D721Med (cell line): ENCODE measurements around the gene ZNF644.

Experiments
- DNase-seq: peaks from one replicate; pipeline ENCODE4 v3.0.0; 2011; ENCODE audit warnings: low spot score; ENCODE audit not compliant: insufficient read length
- FAIRE-seq: peaks from 2 replicates; lab custom pipeline; 2011; peaks lifted over from hg19 to GRCh38; lab: Jason Lieb, UNC
- TF ChIP-seq, protein P1 (sequence below): IDR thresholded peaks from 2 replicates; pipeline ENCODE4 v1.5.1; 2012; ENCODE audit warnings: mild to moderate bottlenecking, control low read depth; ENCODE audit not compliant: insufficient read depth; ENCODE audit errors: missing control alignments

Gene ZNF644

GRCh38 chr1:90882221-90882620 is 139.6 kb downstream of the ZNF644 start:
- TF ChIP-seq, protein P1, sequence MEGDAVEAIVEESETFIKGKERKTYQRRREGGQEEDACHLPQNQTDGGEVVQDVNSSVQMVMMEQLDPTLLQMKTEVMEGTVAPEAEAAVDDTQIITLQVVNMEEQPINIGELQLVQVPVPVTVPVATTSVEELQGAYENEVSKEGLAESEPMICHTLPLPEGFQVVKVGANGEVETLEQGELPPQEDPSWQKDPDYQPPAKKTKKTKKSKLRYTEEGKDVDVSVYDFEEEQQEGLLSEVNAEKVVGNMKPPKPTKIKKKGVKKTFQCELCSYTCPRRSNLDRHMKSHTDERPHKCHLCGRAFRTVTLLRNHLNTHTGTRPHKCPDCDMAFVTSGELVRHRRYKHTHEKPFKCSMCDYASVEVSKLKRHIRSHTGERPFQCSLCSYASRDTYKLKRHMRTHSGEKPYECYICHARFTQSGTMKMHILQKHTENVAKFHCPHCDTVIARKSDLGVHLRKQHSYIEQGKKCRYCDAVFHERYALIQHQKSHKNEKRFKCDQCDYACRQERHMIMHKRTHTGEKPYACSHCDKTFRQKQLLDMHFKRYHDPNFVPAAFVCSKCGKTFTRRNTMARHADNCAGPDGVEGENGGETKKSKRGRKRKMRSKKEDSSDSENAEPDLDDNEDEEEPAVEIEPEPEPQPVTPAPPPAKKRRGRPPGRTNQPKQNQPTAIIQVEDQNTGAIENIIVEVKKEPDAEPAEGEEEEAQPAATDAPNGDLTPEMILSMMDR, result no peak
- no peak for FAIRE-seq
- DNase-seq, result no peak

DNA sequence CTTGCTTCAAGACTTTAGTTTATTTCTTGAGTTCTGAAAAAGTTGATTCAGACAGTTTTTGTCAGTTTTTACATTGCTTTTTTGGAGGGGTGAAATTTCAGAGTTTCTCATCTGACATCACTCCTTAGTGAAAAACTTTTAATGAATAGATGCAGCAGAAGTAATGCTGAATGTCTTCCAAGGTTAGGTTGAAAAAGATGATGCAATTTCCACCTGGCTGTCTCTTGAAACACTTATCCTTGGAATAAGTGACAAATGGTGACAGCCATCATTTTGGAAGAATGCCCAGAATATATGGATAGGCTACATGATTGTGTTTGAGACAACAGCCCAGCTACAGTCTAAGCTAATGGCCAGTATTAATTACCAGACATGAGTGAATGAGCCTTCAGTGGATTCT is 140.8 kb downstream of the ZNF644 start:
- TF ChIP-seq, protein P1, result no peak
- FAIRE-seq, result no peak
- no peak for DNase-seq

DNA sequence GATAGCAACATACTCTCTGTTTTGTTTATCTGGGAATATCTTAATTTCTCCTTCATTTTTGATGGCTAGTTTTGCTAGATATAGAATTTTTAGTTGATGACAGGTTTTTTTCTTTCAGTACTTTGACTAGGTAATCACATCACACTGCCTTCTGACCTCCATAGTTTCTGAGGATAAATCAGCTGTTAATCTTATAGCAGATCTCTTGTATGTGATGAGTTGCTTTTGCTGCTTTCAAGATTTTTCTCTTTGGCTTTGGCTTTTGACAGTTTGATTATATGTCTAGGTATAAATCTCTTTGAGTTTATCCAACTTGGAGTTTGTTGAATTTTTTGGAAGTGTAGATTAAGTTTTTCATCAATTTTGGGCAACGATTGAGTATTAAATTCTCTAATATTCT is 142.6 kb downstream of the ZNF644 start:
- TF ChIP-seq, protein P1, result no peak
- DNase-seq (no peak), FAIRE-seq (no peak)

GRCh38 chr1:90876101-90876500 is 145.7 kb downstream of the ZNF644 start:
- no peak for DNase-seq
- no peak for FAIRE-seq
- TF ChIP-seq, protein P1, result no peak
